Heart left ventricle (tissue), 16 donors: Measurements from ENCODE around the gene PRR22. TPM values are rescaled to one million over a fixed set of nuclear protein-coding genes. Genes with fewer than 3 reads are reported as not detected.
"Not testable (repeated sequence)": the region's sequence is repeated elsewhere in the genome, so short reads cannot be mapped to it uniquely, and the experiment has no call there.

Experiments used
- ATAC-seq, 4 donors: fragments of 200-7000 bp; cut with Tn5 transposase; one replicate each; pipeline ENCODE4 v1.9.1; 2020 to 2022; ENCODE audit warnings: moderate library complexity in 4 of 4, mild to moderate bottlenecking in 3 of 4, moderate number of reproducible peaks in 1 of 4
- DNase-seq, 5 donors: peaks; one replicate each; pipeline ENCODE4 v3.0.0-alpha.2; 2020
- H3K27ac ChIP-seq, 12 donors: fragments of 200-600 bp; sonication (generic) in 4 of 12; one replicate each; pipeline versions ENCODE4 v1.5.0 to v1.8.0; 2016 to 2022; ENCODE audit warnings: mild to moderate bottlenecking in 2 of 12
- H3K27me3 ChIP-seq, 9 donors: fragments of 200-600 bp; sonication (generic) in 2 of 9; one replicate each; pipeline versions ENCODE4 v1.5.1 to v1.8.0; 2016 to 2022; ENCODE audit warnings: mild to moderate bottlenecking in 3 of 9
- H3K36me3 ChIP-seq, 9 donors: fragments of 200-600 bp; sonication (generic) in 2 of 9; one replicate each; pipeline versions ENCODE4 v1.5.0 to v1.8.0; 2018 to 2022; ENCODE audit warnings: mild to moderate bottlenecking in 2 of 9
- H3K4me1 ChIP-seq, 12 donors: fragments of 200-600 bp; sonication (generic) in 4 of 12; one replicate each; pipeline versions ENCODE4 v1.5.0 to v1.8.0; 2016 to 2022; ENCODE audit warnings: mild to moderate bottlenecking in 3 of 12
- H3K4me3 ChIP-seq, 12 donors: fragments of 200-600 bp; sonication (generic) in 4 of 12; one replicate each; pipeline versions ENCODE4 v1.5.0 to v1.8.0; 2017 to 2022; ENCODE audit warnings: mild to moderate bottlenecking in 9 of 12, moderate library complexity in 4 of 12
- H3K9me3 ChIP-seq, 12 donors: fragments of 200-600 bp; sonication (generic) in 4 of 12; one replicate each; pipeline versions ENCODE4 v1.5.0 to v1.8.0; 2016 to 2022; ENCODE audit warnings: mild to moderate bottlenecking in 1 of 12
- CTCF ChIP-seq, 12 donors: fragments of 200-600 bp; sonication (generic) in 4 of 12; IDR thresholded peaks; one replicate each; pipeline versions ENCODE4 v1.5.0 to v1.8.0; 2018 to 2022; ENCODE audit warnings: antibody characterized with exemption in 12 of 12, mild to moderate bottlenecking in 5 of 12
- POLR2A ChIP-seq, 2 donors: fragments of 450-650 bp; IDR thresholded peaks; one replicate each; pipeline ENCODE4 v1.6.1; 2017; ENCODE audit warnings: antibody characterized with exemption in 2 of 2, mild to moderate bottlenecking in 2 of 2, moderate library complexity in 2 of 2
- WGBS, 4 donors: extraction: QIAGEN DNeasy Blood & Tissue Kit in 2 of 4; methylation state at CpG; one replicate each; pipeline versions ENCODE4 v1.1.5 to v1.1.7; 2013 to 2018; 5-methylcytosine and 5-hydroxymethylcytosine counted together
- intact Hi-C, 10 donors: fragments of 100-400 bp; cut with DNase I; formaldehyde crosslinking; loops; one replicate each; pipeline versions ENCODE4 v1.11.1 to v1.14.2; 2022
- polyA plus RNA-seq, 2 donors: library from polyadenylated mRNA; stranded (reverse); fragments of 200-250 nt; gene quantifications; one replicate each; pipeline ENCODE4 v1.2.3, GENCODE V29; 2013
- total RNA-seq, 9 donors: library from RNA; depleted of rRNA in 2 of 9; stranded (reverse); fragments of >200 nt in 2 of 9; fragmentation: NEBNext Ultra II Directional in 3 of 9; extraction: Animal tissue kit (Norgen Biotek cat#: 25700) in 3 of 9; gene quantifications; one replicate each; pipeline versions ENCODE4 v1.1.0 to v1.2.4, GENCODE V29; 2016 to 2023
- donor health status: ischemic (EF 13 %, LVEDD 7.1; RV severe dilation, severe dysfunction).
- donor health status: healthy with polysubstance abuse.
- donor health status: DM: no; HTN: yes; CAD: no.
- donor health status: DM: no; HTN: no; CAD: no.
- donor health status: ischemic (EF 25% LVEDD 6.9; RV normal size, moderate dysfunction).
- donor health status: ischemic (EF 25% LVEDD 5.7; RV mildly dilated, moderate dysfunction).
- donor health status: healthy.
- donor health status: DM: yes; HTN: yes; CAD: no.
- donor health status: ischemic (EF 35%, LVEDD 5.7; RV mildly dilated, moderate dysfunction).
- donor health status: nonischemic (EF 11% LVEDD 7.7; RV severe dilation, severe dysfunction).
- donor health status: DM: yes; HTN: yes; CAD: no.
- donor health status: PGD.
- donor health status: ischemic (EF 29% LVEDD 5.4; RV normal size, mild dysfunction).
- donor health status: nonischemic (EF 23%, LVEDD 6.1; RV moderate dilation, normal function).

PRR22 gene
- total and polyA plus RNA-seq, 11 donors = 0.91 to 1.9 (median 1.1) TPM; not detected in 2

GRCh38 chr19:5751709-5752108 lies 32.8 kb downstream of the PRR22 start:
- Histone ChIP-seq H3K4me1 (no peaks in the 10 kb centered on the region), H3K27me3 (peaks cover 0 to 22% (median 0%) of the 10 kb centered on the region in 9 donors), H3K27ac (no peak overlapping the region), H3K4me3 (no peak overlapping the region), H3K9me3 (no peaks in the 10 kb centered on the region), H3K36me3 (no peaks in the 10 kb centered on the region)
- ATAC-seq (no peak), DNase-seq (no peak)
- TF ChIP-seq POLR2A (IDR thresholded peaks at IDR 0.05) (no peak), CTCF (IDR thresholded peaks at IDR 0.05) (no peak)
- 79 to 86% (median 83%) methylated on average over 7 of the region's 7 CpGs for WGBS, 4 donors
- intact Hi-C loops = no loop called here

GRCh38 chr19:5749505-5749904 lies 35.0 kb downstream of the PRR22 start:
- ATAC-seq (no peak), DNase-seq (no peak)
- TF ChIP-seq CTCF (IDR thresholded peaks at IDR 0.05) (no peak), POLR2A (IDR thresholded peaks at IDR 0.05) (no peak)
- Histone ChIP-seq H3K4me3 (no peak overlapping the region), H3K27me3 (peaks cover 0 to 22% (median 0%) of the 10 kb centered on the region in 9 donors), H3K9me3 (no peaks in the 10 kb centered on the region), H3K27ac (no peak overlapping the region), H3K4me1 (no peaks in the 10 kb centered on the region), H3K36me3 (no peaks in the 10 kb centered on the region)
- intact Hi-C loops = no loop called here
- 81 to 90% (median 85%) methylated on average over 5 of the region's 5 CpGs for WGBS, 4 donors

GRCh38 chr19:5748920-5749319 lies 35.6 kb downstream of the PRR22 start:
- WGBS, 4 donors = 37 to 52% (median 41%) methylated on average over 6 of the region's 6 CpGs
- H3K4me1 ChIP-seq, H3K27ac ChIP-seq, intact Hi-C loops, ATAC-seq, H3K36me3 ChIP-seq, DNase-seq, H3K9me3 ChIP-seq, H3K4me3 ChIP-seq: not testable (repeated sequence)
- H3K27me3 ChIP-seq = peaks cover 0 to 22% (median 0%) of the 10 kb centered on the region in 9 donors

GRCh38 chr19:5744999-5745398 lies 39.5 kb downstream of the PRR22 start:
- intact Hi-C loops, H3K9me3 ChIP-seq, ATAC-seq, H3K27ac ChIP-seq, H3K4me1 ChIP-seq, H3K36me3 ChIP-seq, DNase-seq, H3K4me3 ChIP-seq: not testable (repeated sequence)
- H3K27me3 ChIP-seq = peaks cover 0 to 22% (median 0%) of the 10 kb centered on the region in 9 donors
- 78 to 89% (median 85%) methylated on average over 9 to 10 of the region's 10 CpGs for WGBS, 4 donors

- no peak for ATAC-seq
- Histone ChIP-seq H3K4me3 (no peak overlapping the region), H3K36me3 (no peaks in the 10 kb centered on the region), H3K27ac (no peak overlapping the region), H3K9me3 (peaks cover 0 to 2% (median 0%) of the 10 kb centered on the region in 12 donors), H3K4me1 (no peaks in the 10 kb centered on the region), H3K27me3 (peaks cover 0 to 15% (median 0%) of the 10 kb centered on the region in 9 donors)
- intact Hi-C loops = no loop called here
- TF ChIP-seq POLR2A (IDR thresholded peaks at IDR 0.05) (no peak), CTCF (IDR thresholded peaks at IDR 0.05) (no peak)
- DNase-seq = no peak
Observed at GRCh38 chr19:5743630-5744029, 40.9 kb downstream of the PRR22 start.
